Prostate gland (tissue), 2 donors: ENCODE data around the gene PCDHB14. TPM values are rescaled to one million over a fixed set of nuclear protein-coding genes. Genes with fewer than 3 reads are reported as not detected.
A peak's percentile ranks its signal among the peaks of the same experiment; 100 is the strongest.
"Not testable (repeated sequence)": the region's sequence is repeated elsewhere in the genome, so short reads cannot be mapped to it uniquely, and the experiment has no call there.

ENCODE experiments used
- DNase-seq: peaks from one replicate; pipeline ENCODE4 v3.0.0-alpha.2; 2019; ENCODE audit warnings: low spot score
- H3K27ac ChIP-seq, 2 donors: fragments of 200-600 bp; sonication (generic); 2 replicates each; pipeline ENCODE4 v1.5.1; 2017 to 2019
- H3K27me3 ChIP-seq: fragments of 200-600 bp; sonication (generic); replicated peaks from 2 replicates; pipeline ENCODE4 v1.5.1; 2019; ENCODE audit not compliant: insufficient read depth
- H3K36me3 ChIP-seq, 2 donors: fragments of 200-600 bp; sonication (generic); 1 replicate in 1 of 2; 2 replicates in 1 of 2; pipeline versions ENCODE4 v1.5.1 to v1.8.1; 2017 to 2019
- H3K4me1 ChIP-seq: fragments of 200-600 bp; sonication (generic); replicated peaks from 2 replicates; pipeline ENCODE4 v1.5.1; 2019
- H3K4me3 ChIP-seq, 2 donors: fragments of 200-600 bp; sonication (generic); 2 replicates each; pipeline ENCODE4 v1.5.1; 2017 to 2019
- H3K9me3 ChIP-seq: fragments of 200-600 bp; sonication (generic); 2 replicates; pipeline ENCODE4 v1.5.1; 2017
- CTCF ChIP-seq, 4 experiments: fragments of 200-600 bp in 2 of 4; fragments of 450-650 bp in 2 of 4; sonication (generic) in 2 of 4; IDR thresholded peaks; 1 replicate in 3 of 4; 2 replicates in 1 of 4; pipeline ENCODE4 v1.5.1; 2016 to 2019; ENCODE audit warnings: antibody characterized with exemption in 4 of 4, mild to moderate bottlenecking in 2 of 4, moderate library complexity in 2 of 4
- POLR2A ChIP-seq: fragments of 450-650 bp; IDR thresholded peaks from one replicate; pipeline ENCODE4 v1.6.1; 2016; ENCODE audit warnings: antibody characterized with exemption, mild to moderate bottlenecking
- POLR2AphosphoS5 ChIP-seq: sonication (generic); formaldehyde crosslinking; IDR thresholded peaks from one replicate; pipeline ENCODE4 v1.6.1; 2017; ENCODE audit warnings: antibody characterized with exemption
- WGBS: methylation state at CpG from one replicate; pipeline ENCODE4 v1.1.5; 2018; 5-methylcytosine and 5-hydroxymethylcytosine counted together
- intact Hi-C: fragments of 100-400 bp; cut with DNase I; formaldehyde crosslinking; loops from one replicate; pipeline ENCODE4 v1.14.2; 2022
- total RNA-seq, 2 donors: library from RNA; depleted of rRNA; stranded (reverse); fragments of >200 nt; gene quantifications; one replicate each; pipeline ENCODE4 v1.1.0, GENCODE V29; 2016

The PCDHB14 gene
- total RNA-seq, 2 donors from 2014 or later: 4.6 to 6.7 TPM

- no peak within 1 kb of the TSS for H3K27ac ChIP-seq
- no peak for DNase-seq
- intact Hi-C loops: loop anchor here (10.0 kb wide), 1 partner anchor 373 kb away; no protein-coding TSS in a partner anchor
- no peaks in the 10 kb centered on the region for H3K4me1 ChIP-seq
- H3K4me3 ChIP-seq: no peak within 1 kb of the TSS
- H3K27me3 ChIP-seq: no peaks in the 10 kb centered on the region
- no peaks in the 10 kb centered on the region for H3K9me3 ChIP-seq
- no peaks in the 10 kb centered on the region for H3K36me3 ChIP-seq
- WGBS: 6% methylated on average over 10 of the region's 10 CpGs
- no peak for TF ChIP-seq POLR2A
- TF ChIP-seq CTCF (IDR thresholded peaks at IDR 0.05): peak in 1 of 4 experiments; percentile 10
Observed at GRCh38 chr5:141192110-141192725, 30.9 kb upstream of the PCDHB14 start, which contains the start of gene PCDHB10. PCDHB10 (plus strand) TSS chr5:141192353; CDS start chr5:141192553, 200 bp downstream.

- H3K27me3 ChIP-seq, DNase-seq, H3K4me3 ChIP-seq, H3K36me3 ChIP-seq, H3K27ac ChIP-seq, H3K9me3 ChIP-seq, H3K4me1 ChIP-seq: not testable (repeated sequence)
- WGBS: 24% methylated on average over 13 of the region's 37 CpGs
- intact Hi-C loops: loop anchor here (10.0 kb wide), 1 partner anchor 370 kb away; no protein-coding TSS in a partner anchor
Observed at GRCh38 chr5:141194332-141194731, 28.8 kb upstream of the PCDHB14 start.

GRCh38 chr5:141196363-141196762 is 26.8 kb upstream of the PCDHB14 start:
- TF ChIP-seq POLR2A (no peak), POLR2AphosphoS5 (no peak), CTCF (IDR thresholded peaks at IDR 0.05) (no peak)
- H3K36me3 ChIP-seq: no peaks in the 10 kb centered on the region
- no peak overlapping the region for H3K27ac ChIP-seq
- intact Hi-C loops: loop anchor here (10.0 kb wide), 1 partner anchor 368 kb away; no protein-coding TSS in a partner anchor
- H3K27me3 ChIP-seq: no peaks in the 10 kb centered on the region
- no peaks in the 10 kb centered on the region for H3K4me1 ChIP-seq
- 57% methylated on average over 3 of the region's 3 CpGs for WGBS
- no peak for DNase-seq
- H3K9me3 ChIP-seq: no peaks in the 10 kb centered on the region
- H3K4me3 ChIP-seq: no peak overlapping the region

GRCh38 chr5:141199359-141200235 is 23.5 kb upstream of the PCDHB14 start, which contains the start of gene PCDHB11:
PCDHB11 (plus strand) TSS chr5:141199627; CDS start chr5:141199775, 148 bp downstream.
- WGBS: 40% methylated on average over 21 of the region's 21 CpGs
- TF ChIP-seq CTCF (IDR thresholded peaks at IDR 0.05) (no peak), POLR2A (no peak), POLR2AphosphoS5 (no peak)
- Histone ChIP-seq H3K27me3 (no peaks in the 10 kb centered on the region), H3K4me3 (peak within 1 kb of the TSS in 1 of 2 donors; percentile 3), H3K9me3 (no peaks in the 10 kb centered on the region), H3K36me3 (no peaks in the 10 kb centered on the region), H3K27ac (no peak within 1 kb of the TSS), H3K4me1 (no peaks in the 10 kb centered on the region)
- no peak for DNase-seq
- intact Hi-C loops: loop anchor here (10.0 kb wide), 1 partner anchor 365 kb away; no protein-coding TSS in a partner anchor

GRCh38 chr5:141201126-141201525 is 22.0 kb upstream of the PCDHB14 start:
- WGBS: 20% methylated on average over 18 of the region's 38 CpGs
- H3K36me3 ChIP-seq, DNase-seq, H3K27me3 ChIP-seq, H3K9me3 ChIP-seq, H3K4me1 ChIP-seq, H3K4me3 ChIP-seq, intact Hi-C loops, H3K27ac ChIP-seq: not testable (repeated sequence)

GRCh38 chr5:141201646-141202045 is 21.5 kb upstream of the PCDHB14 start:
- H3K27me3 ChIP-seq, H3K9me3 ChIP-seq, H3K4me1 ChIP-seq, H3K36me3 ChIP-seq, intact Hi-C loops, H3K4me3 ChIP-seq, DNase-seq, H3K27ac ChIP-seq: not testable (repeated sequence)
- 30% methylated on average over 18 of the region's 35 CpGs for WGBS
